GM12878 (cell line): Measurements from ENCODE around the gene SLC6A11. TPM values are rescaled to one million over a fixed set of nuclear protein-coding genes. Genes with fewer than 3 reads are reported as not detected.

Source experiments
- ATAC-seq: fragments of 200-7000 bp; cut with Tn5 transposase; 3 replicates; pipeline ENCODE4 v1.9.1; 2020; ENCODE audit warnings: mild to moderate bottlenecking, moderate library complexity
- BruUV-seq: library from RNA; stranded (reverse); fragments of 400-500 nt; replicated peaks from 2 replicates; lab custom pipeline; 2021; lab: Mats Ljungman, UMichigan
- CTCF ChIA-PET: fragments of 300-600 bp; sonication (Branson Sonifier 250); formaldehyde crosslinking; extraction: SDS; loops from one replicate; lab custom pipeline; 2021; ENCODE audit warnings: inconsistent platforms; lab: Yijun Ruan, JAX
- POLR2A ChIA-PET: fragments of 350-600 bp; formaldehyde crosslinking; extraction: SDS; loops from one replicate; lab custom pipeline; 2021; ENCODE audit warnings: inconsistent platforms; lab: Charles Lee
- RAD21 ChIA-PET: fragments of 300-600 bp; sonication (Branson Sonifier 250); formaldehyde crosslinking; loops from one replicate; lab custom pipeline; 2023; ENCODE audit warnings: antibody characterized with exemption; ENCODE audit not compliant: unreplicated experiment; lab: Charles Lee
- SMC1A ChIA-PET: fragments of 300-600 bp; sonication (Branson Sonifier 250); formaldehyde crosslinking; loops from one replicate; lab custom pipeline; 2023; ENCODE audit not compliant: unreplicated experiment, uncharacterized antibody; lab: Charles Lee
- DNase-seq: peaks from one replicate; pipeline ENCODE4 v3.0.0-alpha.2; 2011; ENCODE audit warnings: low read depth, low spot score
- FAIRE-seq: peaks from 3 replicates; lab custom pipeline; 2011; peaks lifted over from hg19 to GRCh38; lab: Jason Lieb, UNC
- H2AFZ ChIP-seq: 2 replicates; pipeline ENCODE4 v1.6.0; 2011; ENCODE audit warnings: low read depth, low read length, control low read depth; ENCODE audit not compliant: control insufficient read depth
- H3K27ac ChIP-seq: 2 replicates; pipeline ENCODE4 v1.5.1; 2011; ENCODE audit warnings: control low read depth; ENCODE audit not compliant: control insufficient read depth, insufficient read depth
- H3K27me3 ChIP-seq, 2 experiments: replicated peaks in 1 of 2; 2 replicates each; pipeline versions ENCODE4 v1.6.0 to v1.6.1; 2011; ENCODE audit warnings: low read length in 1 of 2; ENCODE audit not compliant: control insufficient read depth in 2 of 2, insufficient read depth in 2 of 2
- H3K36me3 ChIP-seq, 2 experiments: 2 replicates each; pipeline ENCODE4 v1.5.1; 2011; ENCODE audit warnings: low read length in 1 of 2; ENCODE audit not compliant: control insufficient read depth in 2 of 2, insufficient read depth in 2 of 2
- H3K4me1 ChIP-seq: 2 replicates; pipeline ENCODE4 v1.6.1; 2011; ENCODE audit warnings: mild to moderate bottlenecking, low read length, moderate library complexity, mixed read lengths; ENCODE audit not compliant: control insufficient read depth, insufficient read depth
- H3K4me2 ChIP-seq: 2 replicates; pipeline ENCODE4 v1.6.0; 2011; ENCODE audit warnings: control low read depth; ENCODE audit not compliant: control insufficient read depth, insufficient read depth
- H3K4me3 ChIP-seq: fragments of 200-600 bp; sonication (generic); 2 replicates; pipeline ENCODE4 v1.5.1; 2016
- H3K79me2 ChIP-seq: 2 replicates; pipeline ENCODE4 v1.6.0; 2011; ENCODE audit warnings: low read length; ENCODE audit not compliant: control insufficient read depth, insufficient read depth
- H3K9ac ChIP-seq: 2 replicates; pipeline ENCODE4 v1.8.0; 2011; ENCODE audit warnings: low read length, control low read depth, mixed read lengths; ENCODE audit not compliant: control insufficient read depth, insufficient read depth
- H3K9me3 ChIP-seq: replicated peaks from 3 replicates; pipeline ENCODE4 v1.5.1; 2011; ENCODE audit warnings: mild to moderate bottlenecking, low read length; ENCODE audit not compliant: control insufficient read depth, insufficient read depth
- H4K20me1 ChIP-seq: 2 replicates; pipeline ENCODE4 v1.6.0; 2011; ENCODE audit not compliant: control insufficient read depth, insufficient read depth
- CBX3 ChIP-seq: fragments of 200-600 bp; sonication (generic); IDR thresholded peaks from 2 replicates; pipeline ENCODE4 v1.6.1; 2016; ENCODE audit warnings: low read depth, borderline replicate concordance
- CEBPZ ChIP-seq: fragments of 150-350 bp; IDR thresholded peaks from 2 replicates; pipeline ENCODE4 v1.6.1; 2016; ENCODE audit warnings: low read depth, low read length
- EGR1 ChIP-seq, 2 experiments: IDR thresholded peaks; 1 replicate in 1 of 2; 2 replicates in 1 of 2; pipeline ENCODE4 v1.6.1; 2011 to 2012; ENCODE audit warnings: low read depth in 2 of 2, low read length in 2 of 2, borderline replicate concordance in 1 of 2, mild to moderate bottlenecking in 1 of 2, moderate library complexity in 1 of 2
- ESRRA ChIP-seq: IDR thresholded peaks from 2 replicates; pipeline ENCODE4 v1.6.1; 2012; ENCODE audit warnings: mild to moderate bottlenecking, low read length, improper control_type of control experiment
- FOS ChIP-seq: IDR thresholded peaks from 3 replicates; pipeline ENCODE4 v1.6.1; 2011; ENCODE audit warnings: borderline replicate concordance; ENCODE audit not compliant: insufficient read length; ENCODE audit errors: extremely low read depth
- IRF4 ChIP-seq: IDR thresholded peaks from 2 replicates; pipeline ENCODE4 v1.6.1; 2011; ENCODE audit warnings: low read depth, low read length
- MEF2A ChIP-seq: IDR thresholded peaks from 2 replicates; pipeline ENCODE4 v1.6.1; 2011; ENCODE audit warnings: low read depth, mild to moderate bottlenecking, low read length, moderate library complexity; ENCODE audit not compliant: insufficient read depth
- NR2C1 ChIP-seq: fragments of 450-650 bp; IDR thresholded peaks from 2 replicates; pipeline ENCODE4 v1.6.1; 2017; ENCODE audit warnings: antibody characterized with exemption, mild to moderate bottlenecking, moderate library complexity
- NR2C2 ChIP-seq: IDR thresholded peaks from 2 replicates; pipeline ENCODE4 v1.6.1; 2011; ENCODE audit warnings: borderline replicate concordance, low read depth; ENCODE audit not compliant: control insufficient read depth, insufficient read length
- PAX8 ChIP-seq: fragments of 450-650 bp; IDR thresholded peaks from 2 replicates; pipeline ENCODE4 v1.6.1; 2017; ENCODE audit warnings: mild to moderate bottlenecking, moderate library complexity
- PKNOX1 ChIP-seq: fragments of 450-650 bp; IDR thresholded peaks from 2 replicates; pipeline ENCODE4 v1.6.1; 2016; ENCODE audit warnings: mild to moderate bottlenecking
- RCOR1 ChIP-seq: conservative IDR thresholded peaks from 2 replicates; pipeline ENCODE4 v1.6.1; 2012; ENCODE audit warnings: low read depth, low read length, improper control_type of control experiment
- ZNF207 ChIP-seq: fragments of 450-650 bp; IDR thresholded peaks from 2 replicates; pipeline ENCODE4 v1.6.1; 2014; ENCODE audit warnings: antibody characterized with exemption, mild to moderate bottlenecking, borderline replicate concordance
- ZNF24 ChIP-seq: fragments of 450-650 bp; IDR thresholded peaks from 2 replicates; pipeline ENCODE4 v1.6.1; 2017; ENCODE audit warnings: antibody characterized with exemption, mild to moderate bottlenecking
- ZNF687 ChIP-seq: fragments of 450-650 bp; IDR thresholded peaks from 2 replicates; pipeline ENCODE4 v1.6.1; 2017; ENCODE audit warnings: mild to moderate bottlenecking, moderate library complexity
- WGBS: methylation state at CpG from one replicate; pipeline ENCODE4 v1.1.6; 2016; ENCODE audit warnings: low lambda C conversion rate; ENCODE audit not compliant: insufficient replicate concordance, insufficient coverage; ENCODE audit errors: missing lambda C conversion rate; 5-methylcytosine and 5-hydroxymethylcytosine counted together
- in situ Hi-C: fragments of 300-500 bp; cut with MboI; formaldehyde crosslinking; loops from 9 replicates; pipeline ENCODE4 v1.14.3; 2018; ENCODE audit warnings: mixed read lengths
- intact Hi-C: fragments of 100-400 bp; cut with micrococcal nuclease; formaldehyde crosslinking; loops from one replicate; pipeline ENCODE4 v1.14.2; 2022; ENCODE audit not compliant: unreplicated experiment
- polyA plus RNA-seq, 11 experiments: library from polyadenylated mRNA; depleted of rRNA in 4 of 11; unstranded in 6 of 11; stranded (reverse) in 5 of 11; fragments of >200 nt; fragmentation: Nextera tagmentation in 4 of 11; fragmentation: Illumina TruSeq in 1 of 11; extraction: Ambion mirVana in 4 of 11; extraction: Trizol in 1 of 11; gene quantifications; 1 replicate in 1 of 11; 2 replicates in 10 of 11; pipeline versions ENCODE4 v1.2.1 to v1.2.3, GENCODE V29; 2011 to 2016; ENCODE audit warnings: inconsistent platforms in 2 of 11, missing spikeins in 2 of 11, low read depth in 1 of 11
- total RNA-seq, 4 experiments: library from RNA; depleted of rRNA in 3 of 4; stranded (reverse); fragments of >200 nt in 3 of 4; fragmentation: Illumina TruSeq in 1 of 4; extraction: Trizol in 1 of 4; gene quantifications; 2 replicates each; pipeline versions ENCODE4 v1.2.1 to v1.2.3, GENCODE V29; 2013 to 2021

Gene SLC6A11
- total and polyA plus RNA-seq, 10 of the 15 experiments (the other 5 are each of a cell fraction or from before 2014, with no cell fraction given), result not detected

- FAIRE-seq (no peak), ATAC-seq (no peak), DNase-seq (no peak)
- Histone ChIP-seq H3K4me1 (no peaks in the 10 kb centered on the region), H4K20me1 (no peaks in the 10 kb centered on the region), H3K36me3 (no peaks in the 10 kb centered on the region), H3K79me2 (no peaks in the 10 kb centered on the region), H3K4me3 (no peak overlapping the region), H3K27ac (no peak overlapping the region), H3K4me2 (no peak overlapping the region), H2AFZ (no peak overlapping the region), H3K9ac (no peak overlapping the region), H3K27me3 (peaks cover 0 to 1% of the 10 kb centered on the region in 2 experiments; a peak in 1 of 4 replicates), H3K9me3 (no peaks in the 10 kb centered on the region)
- RAD21 ChIA-PET, result no interaction called here
- BruUV-seq, result no TSS peak
- in situ Hi-C loops (no loop called here), intact Hi-C loops (no loop called here)
- SMC1A ChIA-PET, result no interaction called here
- CTCF ChIA-PET, result no interaction called here
- WGBS, result 23% methylated on average over 9 of the region's 9 CpGs
- POLR2A ChIA-PET, result no interaction called here
- TF ChIP-seq NR2C1, result no peak
- TF ChIP-seq CEBPZ, result no peak
- no peak for TF ChIP-seq IRF4
- no peak for TF ChIP-seq CBX3
- no peak for TF ChIP-seq RCOR1
- no peak for TF ChIP-seq ZNF24
- no peak for TF ChIP-seq FOS
- TF ChIP-seq MEF2A, result no peak
- TF ChIP-seq PKNOX1, result no peak
- no peak for TF ChIP-seq EGR1 (IDR thresholded peaks at IDR 0.05; ENCODE audit: borderline replicate concordance in 1 of 2, low read depth in 2 of 2, low read length in 2 of 2)
- TF ChIP-seq ZNF687, result no peak
- TF ChIP-seq NR2C2, result no peak
- TF ChIP-seq ESRRA, result no peak
- no peak for TF ChIP-seq ZNF207
- TF ChIP-seq PAX8, result no peak
Measured at GRCh38 chr3:10929978-10930665, 114.1 kb downstream of the SLC6A11 start.
